ENCODE data around the gene STXBP3. TPM values are rescaled to one million over a fixed set of nuclear protein-coding genes. Genes with fewer than 3 reads are reported as not detected.

The STXBP3 gene
- total RNA-seq, 3 donors from 2014 or later, result 50.8 to 71.4 (median 66.1) TPM

DNA sequence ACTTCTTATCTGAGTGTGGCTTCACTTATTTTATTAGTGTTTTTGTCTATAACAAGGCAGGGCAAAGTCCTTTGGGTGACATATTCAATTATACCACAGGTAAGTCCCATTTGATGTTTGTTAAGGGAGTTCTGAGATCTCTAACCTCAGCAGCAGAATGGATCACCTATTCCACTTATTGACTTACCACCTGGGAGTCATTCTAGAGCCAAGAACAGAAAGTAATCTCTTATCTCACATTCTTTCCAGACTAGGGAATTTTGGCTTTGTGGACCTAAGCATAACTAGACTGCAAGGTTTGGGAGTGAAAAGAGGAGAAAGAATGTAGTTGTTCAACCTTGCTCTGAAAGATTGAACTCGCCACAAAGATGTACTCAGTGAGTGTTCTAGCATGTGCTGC is 20.6 kb upstream of the STXBP3 start:
- TF ChIP-seq, protein P1, sequence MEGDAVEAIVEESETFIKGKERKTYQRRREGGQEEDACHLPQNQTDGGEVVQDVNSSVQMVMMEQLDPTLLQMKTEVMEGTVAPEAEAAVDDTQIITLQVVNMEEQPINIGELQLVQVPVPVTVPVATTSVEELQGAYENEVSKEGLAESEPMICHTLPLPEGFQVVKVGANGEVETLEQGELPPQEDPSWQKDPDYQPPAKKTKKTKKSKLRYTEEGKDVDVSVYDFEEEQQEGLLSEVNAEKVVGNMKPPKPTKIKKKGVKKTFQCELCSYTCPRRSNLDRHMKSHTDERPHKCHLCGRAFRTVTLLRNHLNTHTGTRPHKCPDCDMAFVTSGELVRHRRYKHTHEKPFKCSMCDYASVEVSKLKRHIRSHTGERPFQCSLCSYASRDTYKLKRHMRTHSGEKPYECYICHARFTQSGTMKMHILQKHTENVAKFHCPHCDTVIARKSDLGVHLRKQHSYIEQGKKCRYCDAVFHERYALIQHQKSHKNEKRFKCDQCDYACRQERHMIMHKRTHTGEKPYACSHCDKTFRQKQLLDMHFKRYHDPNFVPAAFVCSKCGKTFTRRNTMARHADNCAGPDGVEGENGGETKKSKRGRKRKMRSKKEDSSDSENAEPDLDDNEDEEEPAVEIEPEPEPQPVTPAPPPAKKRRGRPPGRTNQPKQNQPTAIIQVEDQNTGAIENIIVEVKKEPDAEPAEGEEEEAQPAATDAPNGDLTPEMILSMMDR (IDR thresholded peaks at IDR 0.05), result no peak
- DNase-seq (peak in 1 of 3 donors; percentile 30), ATAC-seq (peak; percentile 97)
- Histone ChIP-seq H3K9me3 (no peaks in the 10 kb centered on the region), H3K4me3 (no peak overlapping the region), H3K36me3 (ENCODE audit: low read depth) (no peaks in the 10 kb centered on the region), H3K4me1 (ENCODE audit: low read depth) (peaks cover 5% of the 10 kb centered on the region)
- intact Hi-C loops (cut with DNase I, micrococcal nuclease), result no loop called here

DNA sequence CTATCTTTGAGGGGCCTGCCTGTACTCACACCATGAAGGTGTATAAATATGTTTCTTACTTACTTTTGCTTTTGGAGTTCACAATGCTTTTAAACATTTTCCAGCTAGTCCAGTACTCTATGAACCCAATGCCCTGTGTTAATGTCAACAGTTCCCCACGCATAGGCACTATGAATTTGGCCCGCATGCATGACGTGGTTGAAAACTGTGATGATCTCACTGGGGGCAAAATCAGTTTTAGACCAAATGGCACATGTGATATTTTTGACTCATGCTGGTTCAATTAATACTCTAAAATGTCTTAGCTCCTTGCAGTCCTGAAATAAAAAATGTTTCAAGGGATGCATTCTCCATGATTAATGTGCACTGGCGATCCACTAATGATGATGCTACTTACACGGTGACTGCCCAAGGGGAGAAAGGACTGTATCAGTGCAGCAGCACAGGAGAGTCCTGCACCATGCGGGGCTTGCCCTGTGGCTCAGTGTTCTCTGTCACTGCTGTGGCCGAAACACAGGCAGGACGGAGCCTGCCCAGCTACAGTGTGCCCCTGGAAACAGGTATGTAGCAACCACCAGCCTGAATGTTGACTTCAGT is 18.0 kb upstream of the STXBP3 start:
- Histone ChIP-seq H3K4me1 (ENCODE audit: low read depth) (peaks cover 5% of the 10 kb centered on the region), H3K36me3 (ENCODE audit: low read depth) (no peaks in the 10 kb centered on the region), H3K9me3 (no peaks in the 10 kb centered on the region), H3K4me3 (no peak overlapping the region)
- ATAC-seq, result no peak
- DNase-seq, result no peak
- TF ChIP-seq, protein P1 (IDR thresholded peaks at IDR 0.05), result no peak
- intact Hi-C loops (cut with DNase I, micrococcal nuclease), result no loop called here

DNA sequence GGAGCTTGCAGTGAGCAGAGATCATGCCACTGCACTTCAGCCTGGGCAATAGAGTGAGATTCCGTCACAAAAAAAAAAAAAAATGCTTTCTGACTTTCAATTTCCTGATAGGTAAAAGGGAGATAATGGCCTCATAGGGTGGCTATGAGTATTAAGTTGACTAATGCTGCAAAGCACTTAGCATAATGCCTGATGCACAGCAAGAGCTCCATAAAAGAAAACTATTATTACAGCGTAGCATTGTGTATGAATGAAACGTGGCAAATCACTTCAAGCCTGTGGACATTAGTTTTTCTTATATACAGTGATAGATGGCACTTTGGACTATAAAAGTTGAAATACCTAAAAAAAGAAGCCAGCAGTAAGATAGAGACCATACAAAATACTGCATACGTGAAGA is 17.0 kb upstream of the STXBP3 start:
- no peak overlapping the region for H3K4me3 ChIP-seq
- H3K4me1 ChIP-seq (ENCODE audit: low read depth), result peaks cover 5% of the 10 kb centered on the region
- no peaks in the 10 kb centered on the region for H3K9me3 ChIP-seq
- intact Hi-C loops (cut with DNase I, micrococcal nuclease), result no loop called here
- DNase-seq, result no peak
- TF ChIP-seq, protein P1 (IDR thresholded peaks at IDR 0.05), result no peak
- no peak for ATAC-seq
- H3K36me3 ChIP-seq (ENCODE audit: low read depth), result no peaks in the 10 kb centered on the region

DNA sequence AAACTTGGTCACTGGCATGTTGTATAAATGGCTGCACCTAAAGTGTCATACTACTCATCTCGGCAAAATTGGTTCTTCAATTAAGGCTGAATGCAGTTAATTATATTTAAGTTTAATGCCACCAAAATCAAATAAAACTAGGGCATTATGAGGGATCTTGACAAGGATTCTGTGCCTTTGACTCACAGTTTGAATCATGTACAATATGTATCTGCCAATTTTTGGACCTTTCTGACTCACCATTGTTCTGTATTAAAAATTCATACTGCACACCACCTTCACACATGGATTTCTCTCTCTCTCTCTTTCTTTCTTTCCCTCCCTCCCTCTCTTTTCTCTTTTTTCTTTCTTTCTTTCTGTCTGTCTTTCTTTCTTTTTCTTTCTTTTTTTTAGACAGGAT is 14.1 kb upstream of the STXBP3 start:
- intact Hi-C loops (cut with DNase I, micrococcal nuclease), result no loop called here
- Histone ChIP-seq H3K36me3 (ENCODE audit: low read depth) (no peaks in the 10 kb centered on the region), H3K4me3 (no peak overlapping the region), H3K9me3 (no peaks in the 10 kb centered on the region), H3K4me1 (ENCODE audit: low read depth) (no peaks in the 10 kb centered on the region)
- TF ChIP-seq, protein P1 (IDR thresholded peaks at IDR 0.05), result no peak
- ATAC-seq, result no peak
- DNase-seq, result no peak

DNA sequence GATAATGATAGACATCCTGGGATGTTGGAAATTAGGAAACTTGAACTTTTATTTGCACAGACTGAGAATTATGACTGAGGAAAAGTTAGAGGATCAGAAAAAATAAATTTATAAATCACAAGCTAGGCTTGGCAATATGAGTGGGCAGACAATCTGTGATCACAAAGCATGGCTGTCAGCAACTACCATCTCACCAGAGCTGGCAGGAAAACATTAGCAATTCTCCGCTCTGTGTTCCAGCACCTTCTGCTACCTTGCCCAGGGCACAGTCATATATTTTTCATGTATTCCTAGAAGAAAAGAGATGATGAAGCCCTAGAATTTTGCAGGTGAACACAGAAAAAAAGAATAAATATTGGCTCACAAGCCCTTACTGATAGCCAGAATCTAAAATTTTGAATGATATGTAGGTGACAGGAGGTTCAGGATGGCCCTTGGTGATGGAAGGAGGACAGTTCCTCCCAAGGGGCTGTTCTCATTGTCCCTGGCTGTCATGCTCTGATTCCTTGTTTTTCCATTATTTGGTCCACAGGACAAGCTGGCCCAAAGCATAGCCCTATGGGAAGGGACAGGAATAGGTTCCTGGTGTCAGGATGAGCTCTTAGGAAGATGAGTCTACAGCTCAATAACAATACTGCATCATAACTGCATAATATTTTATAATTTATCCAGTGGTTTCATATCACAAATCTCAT is 12.2 kb upstream of the STXBP3 start:
- TF ChIP-seq, protein P1 (IDR thresholded peaks at IDR 0.05), result no peak
- Histone ChIP-seq H3K4me1 (ENCODE audit: low read depth) (no peaks in the 10 kb centered on the region), H3K36me3 (ENCODE audit: low read depth) (no peaks in the 10 kb centered on the region), H3K9me3 (no peaks in the 10 kb centered on the region), H3K4me3 (no peak overlapping the region)
- intact Hi-C loops (cut with DNase I, micrococcal nuclease), result no loop called here
- DNase-seq (no peak), ATAC-seq (no peak)

Data from mucosa of descending colon (tissue), 3 donors.